ENCODE data around the gene TNFRSF9.

DNA sequence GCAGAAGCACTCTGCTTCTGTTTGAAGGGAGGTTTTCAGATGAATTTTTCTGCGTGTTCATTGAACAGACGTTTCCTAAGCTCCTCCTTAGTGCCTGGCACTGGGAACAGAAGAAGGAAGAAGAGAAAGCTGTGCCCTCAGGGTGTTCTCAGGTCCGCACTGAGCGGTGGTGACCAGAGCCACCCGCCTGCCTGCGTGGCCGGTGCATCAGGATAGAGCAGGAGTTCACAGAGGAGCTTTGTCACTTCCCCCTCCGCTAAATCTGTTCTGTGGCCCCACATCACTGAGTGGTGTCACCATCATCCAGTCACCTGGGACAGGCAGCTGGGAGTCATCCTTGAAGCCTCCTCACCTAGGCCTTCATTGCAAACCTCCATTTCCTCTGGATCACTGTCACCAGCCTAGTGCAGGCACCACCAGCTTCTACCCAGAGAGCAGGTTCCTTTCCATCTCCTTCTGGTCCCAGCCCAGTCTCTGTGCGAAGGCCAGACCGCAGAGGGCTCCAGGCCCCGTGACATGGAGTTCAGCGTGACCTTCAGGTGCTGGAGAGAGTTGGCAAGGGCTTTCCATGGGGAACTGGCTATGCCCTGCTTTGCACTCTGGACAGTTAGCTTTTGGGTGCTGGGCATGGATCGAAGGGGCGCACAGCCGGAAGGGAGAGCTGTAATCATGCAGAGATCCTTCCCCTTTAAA, 42.6 kb upstream of the TNFRSF9 start:
- TF ChIP-seq, protein P1, sequence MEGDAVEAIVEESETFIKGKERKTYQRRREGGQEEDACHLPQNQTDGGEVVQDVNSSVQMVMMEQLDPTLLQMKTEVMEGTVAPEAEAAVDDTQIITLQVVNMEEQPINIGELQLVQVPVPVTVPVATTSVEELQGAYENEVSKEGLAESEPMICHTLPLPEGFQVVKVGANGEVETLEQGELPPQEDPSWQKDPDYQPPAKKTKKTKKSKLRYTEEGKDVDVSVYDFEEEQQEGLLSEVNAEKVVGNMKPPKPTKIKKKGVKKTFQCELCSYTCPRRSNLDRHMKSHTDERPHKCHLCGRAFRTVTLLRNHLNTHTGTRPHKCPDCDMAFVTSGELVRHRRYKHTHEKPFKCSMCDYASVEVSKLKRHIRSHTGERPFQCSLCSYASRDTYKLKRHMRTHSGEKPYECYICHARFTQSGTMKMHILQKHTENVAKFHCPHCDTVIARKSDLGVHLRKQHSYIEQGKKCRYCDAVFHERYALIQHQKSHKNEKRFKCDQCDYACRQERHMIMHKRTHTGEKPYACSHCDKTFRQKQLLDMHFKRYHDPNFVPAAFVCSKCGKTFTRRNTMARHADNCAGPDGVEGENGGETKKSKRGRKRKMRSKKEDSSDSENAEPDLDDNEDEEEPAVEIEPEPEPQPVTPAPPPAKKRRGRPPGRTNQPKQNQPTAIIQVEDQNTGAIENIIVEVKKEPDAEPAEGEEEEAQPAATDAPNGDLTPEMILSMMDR (IDR thresholded peaks at IDR 0.05) = no peak
- TF ChIP-seq POLR2AphosphoS5 (IDR thresholded peaks at IDR 0.05; ENCODE audit: low read depth, low read length) (no peak), SIN3A (IDR thresholded peaks at IDR 0.05; ENCODE audit: borderline replicate concordance, insufficient read depth, low read depth, low read length) (no peak)

Data from Panc1 (cell line).